Body of pancreas (tissue), 4 donors: ENCODE measurements around the gene CPT2.

ENCODE experiments used
- POLR2A ChIP-seq, 3 donors: fragments of 450-650 bp; IDR thresholded peaks; one replicate each; pipeline ENCODE4 v1.6.1; 2016; ENCODE audit warnings: antibody characterized with exemption in 3 of 3, mild to moderate bottlenecking in 2 of 3
- TF ChIP-seq, protein P1 (sequence below), 7 experiments: fragments of 450-650 bp in 4 of 7; fragments of 200-600 bp in 3 of 7; sonication (generic) in 3 of 7; IDR thresholded peaks; one replicate each; pipeline ENCODE4 v1.5.1; 2016 to 2019; ENCODE audit warnings: antibody characterized with exemption in 7 of 7

GRCh38 chr1:53207726-53208125 lies 11.1 kb downstream of the CPT2 start:
- TF ChIP-seq, protein P1, sequence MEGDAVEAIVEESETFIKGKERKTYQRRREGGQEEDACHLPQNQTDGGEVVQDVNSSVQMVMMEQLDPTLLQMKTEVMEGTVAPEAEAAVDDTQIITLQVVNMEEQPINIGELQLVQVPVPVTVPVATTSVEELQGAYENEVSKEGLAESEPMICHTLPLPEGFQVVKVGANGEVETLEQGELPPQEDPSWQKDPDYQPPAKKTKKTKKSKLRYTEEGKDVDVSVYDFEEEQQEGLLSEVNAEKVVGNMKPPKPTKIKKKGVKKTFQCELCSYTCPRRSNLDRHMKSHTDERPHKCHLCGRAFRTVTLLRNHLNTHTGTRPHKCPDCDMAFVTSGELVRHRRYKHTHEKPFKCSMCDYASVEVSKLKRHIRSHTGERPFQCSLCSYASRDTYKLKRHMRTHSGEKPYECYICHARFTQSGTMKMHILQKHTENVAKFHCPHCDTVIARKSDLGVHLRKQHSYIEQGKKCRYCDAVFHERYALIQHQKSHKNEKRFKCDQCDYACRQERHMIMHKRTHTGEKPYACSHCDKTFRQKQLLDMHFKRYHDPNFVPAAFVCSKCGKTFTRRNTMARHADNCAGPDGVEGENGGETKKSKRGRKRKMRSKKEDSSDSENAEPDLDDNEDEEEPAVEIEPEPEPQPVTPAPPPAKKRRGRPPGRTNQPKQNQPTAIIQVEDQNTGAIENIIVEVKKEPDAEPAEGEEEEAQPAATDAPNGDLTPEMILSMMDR (IDR thresholded peaks at IDR 0.05), result no peak
- no peak for TF ChIP-seq POLR2A (IDR thresholded peaks at IDR 0.05)
